ENCODE results near the gene MEIOB.
"Not testable (repeated sequence)": the region's sequence is repeated elsewhere in the genome, so short reads cannot be mapped to it uniquely, and the experiment has no call there.

MEIOB gene

DNA sequence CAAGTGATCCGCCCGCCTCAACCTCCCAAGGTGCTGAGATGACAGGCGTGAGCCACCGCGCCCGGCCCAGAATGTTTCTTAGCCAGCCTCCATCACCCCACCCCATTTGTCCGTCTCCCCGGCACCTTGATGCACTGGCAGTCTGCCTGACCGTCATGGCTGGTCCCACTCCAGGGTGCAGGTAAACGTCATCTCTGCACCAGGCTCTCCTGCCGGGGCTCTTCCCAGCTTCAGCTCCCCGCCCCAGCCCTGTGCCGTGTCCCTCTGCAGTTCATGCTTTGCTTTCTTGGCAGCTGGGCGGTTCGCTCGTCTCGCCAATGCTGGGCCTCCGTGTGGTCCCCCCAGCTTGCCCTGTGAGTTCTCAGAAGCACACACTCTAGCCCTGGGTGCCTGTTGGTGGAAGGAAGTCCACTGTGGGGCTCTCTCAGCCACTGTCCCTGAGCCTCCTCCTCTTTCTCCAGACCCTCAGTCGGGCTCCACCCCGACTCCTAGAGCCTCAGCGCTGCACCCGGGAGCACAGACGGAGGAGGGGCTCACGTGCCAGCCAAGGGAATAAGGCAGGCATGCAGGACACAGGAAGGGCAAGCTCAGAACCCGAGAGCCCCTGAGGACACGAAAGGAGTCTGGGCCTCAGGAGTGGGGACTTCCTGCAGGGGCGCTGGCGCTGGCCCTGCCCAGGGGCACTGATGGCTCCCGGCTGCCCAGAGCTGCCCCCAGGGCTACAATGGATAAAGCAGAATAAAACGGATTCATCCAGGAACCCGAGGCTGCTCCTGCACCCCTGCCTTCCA is 34.3 kb upstream of the MEIOB start:
- no peak for DNase-seq

DNA sequence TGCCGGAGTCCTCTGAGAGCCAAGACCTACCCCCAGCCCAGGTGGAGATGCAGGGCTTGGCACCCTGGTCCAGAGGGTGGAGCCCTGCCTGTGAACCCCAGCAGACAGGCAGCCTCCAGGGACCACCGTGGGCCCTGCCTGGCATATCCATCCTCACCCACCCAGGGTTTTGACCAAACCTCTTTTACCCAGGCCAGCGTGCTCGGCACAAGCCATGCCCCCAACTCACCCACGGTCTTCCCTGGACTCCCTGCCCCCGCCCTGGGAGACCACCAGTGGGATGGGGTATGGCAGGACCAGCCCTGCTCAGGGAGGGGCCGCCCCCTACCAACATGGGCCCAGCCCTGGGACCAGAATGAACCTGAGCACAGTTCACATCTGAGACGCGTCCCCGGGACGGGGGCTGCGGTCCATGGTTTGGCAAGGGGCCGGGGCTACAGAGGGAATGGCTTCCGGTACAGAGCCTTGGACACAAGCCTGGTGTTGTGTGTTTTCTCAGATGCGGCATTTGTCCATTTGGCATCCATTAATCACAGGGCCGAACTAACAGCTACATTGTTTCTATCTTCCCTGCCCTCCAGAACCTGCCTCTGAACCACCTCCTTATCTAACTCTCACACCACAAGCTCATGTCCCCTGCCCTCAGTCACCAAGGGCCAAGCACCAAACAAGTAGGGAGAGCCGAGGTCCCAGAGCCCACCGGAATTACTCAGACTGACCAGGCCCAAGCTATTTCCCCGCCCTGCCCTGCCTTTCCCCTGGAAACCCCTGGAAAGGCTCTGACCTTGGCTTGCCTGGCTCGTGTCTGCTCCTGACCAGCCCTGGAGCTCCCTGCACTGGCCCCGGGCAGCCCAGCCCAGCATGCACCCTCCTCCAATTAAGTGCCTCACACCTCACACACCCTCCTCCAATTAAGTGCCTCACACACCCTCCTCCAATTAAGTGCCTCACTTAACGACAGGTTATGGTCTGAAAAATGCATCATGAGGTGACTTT is 32.2 kb upstream of the MEIOB start:
- no peak for DNase-seq

DNA sequence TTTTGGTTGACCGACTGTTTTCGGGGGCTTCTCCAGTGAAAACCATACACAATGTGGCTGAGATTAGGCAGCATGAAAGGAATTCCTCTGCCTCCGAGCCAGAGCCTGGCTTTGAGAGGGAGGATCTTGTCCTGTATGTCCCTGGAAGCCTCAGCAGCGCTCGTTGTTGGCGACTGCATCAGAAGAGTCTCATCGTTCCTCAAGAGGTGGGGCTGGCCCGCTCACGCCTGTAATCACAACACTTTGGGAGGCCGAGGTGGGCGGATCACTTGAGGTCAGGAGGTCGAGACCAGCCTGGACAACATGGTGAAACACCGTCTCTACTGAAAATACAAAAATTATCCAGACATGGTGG is 31.2 kb upstream of the MEIOB start:
- no peak for DNase-seq

DNA sequence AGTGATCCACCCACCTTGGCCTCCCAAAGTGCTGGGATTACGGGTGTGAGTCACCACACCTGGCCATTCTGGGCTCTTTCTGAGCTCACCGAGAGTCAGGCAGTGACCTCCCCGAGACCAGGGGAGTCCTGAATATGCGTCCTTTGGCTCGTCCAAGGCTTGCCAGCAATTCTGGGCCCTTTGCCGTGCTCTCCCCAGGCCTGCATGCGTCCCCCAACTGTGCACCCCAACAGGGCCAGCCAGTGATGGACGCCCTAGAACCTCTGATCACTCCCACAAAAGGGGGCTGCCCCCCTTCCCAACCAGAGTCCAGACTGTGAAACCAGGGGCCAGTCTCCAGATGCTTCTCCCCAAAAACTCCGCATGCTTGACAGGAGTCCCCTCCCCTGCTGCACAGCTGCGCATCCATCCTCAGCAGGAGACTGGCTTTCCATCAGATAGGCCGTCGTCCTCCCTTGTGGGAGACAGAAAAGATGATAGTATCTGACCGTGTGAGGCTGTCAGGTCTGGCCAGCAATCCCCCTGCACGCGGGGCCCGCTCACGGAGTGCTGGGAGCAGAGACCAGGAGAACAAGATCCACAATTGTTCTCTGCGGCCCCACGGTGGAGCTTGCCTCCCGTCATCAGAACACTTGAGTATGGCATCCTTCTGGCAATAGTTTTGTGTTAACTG is 30.7 kb upstream of the MEIOB start:
- DNase-seq = no peak

DNA sequence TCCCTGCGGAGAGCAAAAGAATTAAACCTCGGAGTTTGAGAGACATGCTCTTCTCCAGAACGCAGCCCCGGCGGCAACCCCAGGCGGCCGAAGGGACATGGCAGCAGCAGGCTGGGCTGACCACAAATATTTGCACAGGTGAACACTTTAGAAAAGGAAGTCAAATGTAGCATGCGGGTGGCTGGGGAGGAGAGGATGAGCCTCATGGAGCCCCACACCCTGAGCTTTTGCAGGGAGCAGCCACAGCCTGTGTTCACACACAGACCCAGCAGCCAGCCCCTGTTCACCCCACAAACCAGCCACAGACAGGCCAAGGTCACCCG is 28.4 kb upstream of the MEIOB start:
- no peak for DNase-seq

DNA sequence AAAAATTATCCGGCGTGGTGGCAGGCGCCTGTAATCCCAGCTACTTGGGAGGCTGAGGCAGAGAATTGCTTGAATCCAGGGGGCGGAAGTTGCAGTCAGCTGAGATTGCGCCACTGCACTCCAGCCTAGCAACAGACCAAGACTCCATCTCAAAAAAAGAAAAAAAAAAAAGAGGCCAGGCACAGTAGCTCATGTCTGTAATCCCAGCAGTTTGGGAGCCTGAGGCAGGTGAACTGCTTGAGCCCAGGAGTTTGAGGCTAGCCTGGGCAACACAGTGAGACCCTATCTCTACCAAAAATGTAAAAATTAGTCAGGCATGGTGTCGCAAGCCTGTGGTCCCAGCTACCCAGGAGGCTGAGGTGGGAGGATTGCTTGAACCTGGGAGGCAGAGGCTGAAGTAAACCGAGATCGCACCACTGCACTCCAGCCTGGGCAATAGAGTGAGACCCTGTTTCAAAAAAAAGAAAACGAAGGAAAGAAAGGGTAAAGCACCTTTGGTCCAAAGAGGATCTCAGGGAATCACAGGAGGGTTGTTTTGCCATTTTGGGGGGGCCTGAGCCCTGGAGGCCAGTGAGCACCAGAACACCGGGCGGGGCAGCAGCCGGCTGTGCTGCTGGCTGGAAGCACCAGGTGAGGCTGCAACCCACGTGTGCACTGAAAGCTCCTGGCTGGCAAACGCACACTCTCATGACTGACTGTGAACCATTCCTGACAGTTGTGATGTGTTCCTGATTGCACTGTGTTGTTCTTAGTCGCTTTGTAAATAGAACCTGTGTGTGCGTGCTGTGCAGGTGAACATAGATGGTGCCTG is 27.9 kb upstream of the MEIOB start:
- DNase-seq = no peak

DNA sequence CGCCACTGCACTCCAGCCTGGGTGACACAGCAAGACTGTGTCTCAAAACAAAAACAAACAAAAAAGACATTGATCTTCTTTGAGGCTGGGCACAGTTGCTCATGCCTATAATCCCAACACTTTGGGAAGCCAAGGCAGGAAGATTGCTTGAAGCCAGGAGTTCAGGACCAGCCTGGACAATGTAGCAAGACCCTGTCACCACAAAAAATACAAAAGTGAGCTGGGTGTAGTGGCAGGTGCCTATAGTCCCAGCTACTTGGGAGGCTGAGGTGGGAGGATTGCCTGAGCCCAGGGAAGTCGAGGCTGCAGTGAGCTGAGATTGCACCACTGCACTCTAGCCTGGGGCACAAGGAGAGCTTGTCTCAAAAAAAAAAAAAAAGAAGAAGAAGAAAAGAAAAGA is 25.7 kb upstream of the MEIOB start:
- DNase-seq = not testable (repeated sequence)

DNA sequence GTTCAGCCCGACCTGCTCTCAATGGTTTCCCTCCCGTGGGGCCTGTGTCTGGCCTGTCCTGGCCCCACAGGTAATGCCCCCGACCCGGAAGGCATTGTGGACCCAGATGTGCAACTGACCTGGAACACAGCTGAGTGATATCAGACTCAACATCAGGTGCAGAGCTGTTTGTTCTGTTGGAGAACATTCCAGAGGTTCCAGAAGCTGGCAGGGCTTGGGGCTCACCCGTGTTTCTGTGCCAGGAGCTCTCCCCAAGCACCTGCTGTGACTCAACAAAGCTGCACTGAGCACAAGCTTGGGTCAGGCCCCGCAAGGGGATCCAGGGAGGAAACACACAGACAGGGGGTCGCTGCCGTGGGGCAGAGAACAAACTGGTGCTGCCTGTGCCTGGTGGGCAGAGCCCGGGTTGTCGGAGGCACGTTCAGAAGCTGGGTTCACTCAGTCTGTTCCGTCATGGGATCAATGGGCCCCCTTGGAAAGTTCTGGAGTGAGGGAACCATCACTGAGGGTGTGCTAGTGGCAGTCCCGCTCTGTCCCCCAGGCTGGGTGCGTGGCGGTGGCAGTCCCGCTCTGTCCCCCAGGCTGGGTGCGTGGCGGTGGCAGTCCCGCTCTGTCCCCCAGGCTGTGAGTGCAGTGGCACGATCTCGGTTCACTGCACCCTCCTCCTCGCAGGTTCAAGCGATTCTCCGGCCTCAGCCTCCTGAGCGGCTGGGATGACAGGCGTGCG is 24.1 kb upstream of the MEIOB start:
- no peak for DNase-seq

DNA sequence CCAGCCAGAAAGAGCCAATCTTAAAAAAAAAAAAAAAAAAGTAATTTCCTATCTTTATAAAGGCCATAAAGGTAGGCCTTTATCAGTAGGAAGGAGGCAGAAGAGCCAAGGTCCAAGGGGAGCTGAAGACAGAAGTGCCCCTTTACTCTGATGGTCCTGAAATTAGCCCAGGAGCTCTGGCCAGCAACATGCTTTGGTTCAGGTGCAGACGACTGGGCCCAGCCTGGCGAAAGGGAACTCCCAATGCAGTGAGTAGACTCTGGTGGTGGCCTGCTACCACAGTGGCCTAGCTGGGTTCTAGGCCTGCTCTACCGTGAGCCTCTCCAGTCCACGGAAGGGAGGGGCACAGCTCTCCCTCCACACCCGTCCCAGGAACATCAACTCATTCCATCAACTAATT is 23.1 kb upstream of the MEIOB start:
- no peak for DNase-seq

DNA sequence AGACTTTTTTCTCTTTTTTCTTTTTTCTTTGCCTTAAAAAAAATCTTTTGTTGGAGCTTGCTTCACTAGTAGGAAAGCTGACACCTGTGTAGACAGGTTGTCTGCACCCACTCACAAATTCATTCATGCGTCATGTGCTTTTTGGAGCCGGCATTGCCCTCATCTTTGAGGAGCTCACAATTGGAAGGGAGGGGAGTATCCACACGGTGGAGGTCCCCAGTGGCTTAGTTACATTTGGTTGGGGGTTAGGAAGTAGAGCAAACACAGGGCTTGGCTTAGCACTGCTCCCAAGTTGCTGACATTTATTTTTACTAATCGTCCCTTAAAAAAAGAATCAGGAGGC is 18.7 kb upstream of the MEIOB start:
- DNase-seq = no peak

DNA sequence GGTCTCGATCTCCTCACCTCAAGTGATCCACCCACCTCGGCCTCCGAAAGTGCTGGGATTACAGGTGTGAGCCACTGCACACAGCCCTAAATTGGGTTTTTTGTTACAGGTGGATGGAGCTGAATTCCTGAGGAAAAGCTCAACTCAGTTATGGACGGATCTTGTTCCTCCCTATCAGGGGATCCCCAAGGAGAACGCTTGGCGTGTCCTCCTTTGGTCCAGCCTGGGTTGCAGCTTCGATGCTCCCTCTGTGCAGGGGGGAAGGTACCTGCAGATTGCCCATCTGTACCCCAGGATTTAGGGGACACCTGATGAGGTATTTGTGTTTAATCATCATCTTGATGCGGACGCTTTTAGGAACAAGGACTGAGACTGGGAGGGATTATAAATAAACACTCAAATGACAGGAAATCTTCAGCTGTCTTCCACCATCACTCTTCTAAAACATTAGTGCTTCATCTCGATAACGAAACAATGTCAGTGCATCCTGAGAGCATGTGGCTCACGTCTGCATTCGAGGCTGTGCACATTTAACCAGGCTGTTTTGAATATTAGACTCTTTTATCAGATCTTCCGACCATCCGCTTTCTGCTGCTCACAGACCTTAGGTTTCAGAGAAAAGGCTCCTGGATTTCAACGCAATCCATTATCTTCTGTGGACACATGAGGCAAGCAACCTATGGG is 18.2 kb upstream of the MEIOB start:
- no peak for DNase-seq

DNA sequence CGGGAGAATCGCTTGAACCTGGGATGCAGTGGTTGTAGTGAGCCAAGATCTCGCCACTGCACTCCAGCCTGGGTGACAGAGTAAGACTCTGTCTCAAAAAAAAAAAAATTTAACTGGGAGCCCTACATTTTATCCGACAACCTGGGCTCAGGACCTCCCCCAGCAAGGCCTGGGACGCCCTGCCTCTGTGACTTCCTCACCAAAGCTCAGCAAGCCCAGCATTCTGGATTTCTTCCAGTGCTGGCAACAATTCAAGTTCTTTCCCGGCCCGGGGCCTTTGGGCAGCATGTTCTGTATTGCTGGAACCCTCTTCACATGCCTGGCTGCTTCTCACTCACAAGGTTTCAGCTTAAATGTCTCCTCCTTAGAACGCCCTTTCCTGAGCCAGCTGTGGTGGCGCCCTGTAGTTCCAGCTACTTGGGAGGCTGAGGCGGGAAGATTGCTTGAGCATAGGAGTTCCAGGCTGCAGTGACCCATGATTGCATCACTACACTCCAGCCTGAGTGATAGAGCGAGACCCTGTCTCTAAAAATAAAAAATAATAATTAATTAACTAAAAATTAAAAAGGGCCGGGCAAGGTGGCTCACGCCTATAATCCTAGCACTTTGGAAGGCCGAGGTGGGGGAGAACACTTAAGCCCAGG is 15.9 kb upstream of the MEIOB start:
- no peak for DNase-seq

DNA sequence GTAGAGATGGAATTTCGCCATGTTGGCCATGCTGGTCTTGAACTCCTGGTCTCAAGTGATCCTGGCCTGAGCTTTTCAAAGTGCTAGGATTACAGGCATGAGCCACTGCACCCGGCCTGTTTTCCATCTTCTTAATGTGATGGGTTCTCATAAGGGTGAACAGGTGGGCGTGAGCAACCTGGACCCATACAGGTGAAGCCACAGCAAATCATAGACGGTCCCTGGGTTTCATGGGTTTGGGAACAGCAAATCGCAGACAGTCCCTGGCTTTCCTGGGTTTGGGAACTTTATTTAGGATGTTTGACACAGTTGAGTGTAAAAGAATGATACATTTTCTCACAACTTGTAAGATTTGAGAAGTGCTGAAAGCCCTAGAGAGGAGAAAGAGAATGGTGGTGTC is 12.9 kb upstream of the MEIOB start:
- no peak for DNase-seq

DNA sequence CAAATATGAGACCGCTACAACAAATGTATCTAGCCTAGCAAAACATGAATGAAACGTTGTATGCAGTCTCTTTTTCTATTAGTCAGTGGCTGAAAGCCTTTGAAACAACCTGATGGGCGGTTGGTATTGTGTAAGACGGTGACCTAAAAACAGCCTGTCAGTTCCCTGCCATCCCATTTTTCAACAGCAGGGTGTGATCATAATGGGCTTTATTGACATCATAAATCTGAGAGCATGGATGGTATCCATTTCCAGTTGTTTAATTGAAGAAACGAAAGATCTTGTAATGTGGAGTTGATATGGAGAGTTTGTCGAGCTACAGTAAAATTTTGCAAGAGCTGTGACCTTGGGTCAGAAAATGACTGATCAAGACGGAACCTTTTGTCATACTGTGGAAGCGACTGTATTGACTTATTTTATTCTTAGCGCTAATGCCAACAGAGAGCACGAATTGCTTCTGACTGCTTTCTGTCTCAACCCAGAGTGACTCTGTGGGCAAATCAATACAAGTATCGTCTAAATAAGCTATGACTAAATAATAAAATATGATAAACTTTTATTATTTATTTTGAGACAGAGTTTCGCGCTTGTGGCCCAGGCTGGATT is 12.3 kb upstream of the MEIOB start:
- peak; percentile 37 for DNase-seq

DNA sequence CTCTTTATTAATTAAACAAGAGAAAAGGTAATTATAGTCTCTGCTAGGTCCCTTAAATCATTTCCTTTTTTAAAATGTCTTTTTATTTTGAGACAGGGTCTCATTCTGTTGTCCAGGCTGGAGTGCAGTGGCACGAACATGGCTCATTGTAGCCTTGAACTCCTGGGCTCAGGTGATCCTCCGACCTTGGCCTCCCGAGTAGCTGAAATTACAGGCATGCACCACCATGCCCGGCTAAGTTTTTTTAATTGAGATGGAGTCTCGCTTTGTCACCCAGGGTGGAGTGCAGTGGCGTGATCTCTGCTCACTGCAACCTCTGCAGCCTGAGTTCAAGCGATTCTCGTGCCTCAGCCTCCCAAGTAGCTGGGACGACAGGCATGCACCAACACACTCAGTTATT is 9.2 kb upstream of the MEIOB start:
- not testable (repeated sequence) for DNase-seq

DNA sequence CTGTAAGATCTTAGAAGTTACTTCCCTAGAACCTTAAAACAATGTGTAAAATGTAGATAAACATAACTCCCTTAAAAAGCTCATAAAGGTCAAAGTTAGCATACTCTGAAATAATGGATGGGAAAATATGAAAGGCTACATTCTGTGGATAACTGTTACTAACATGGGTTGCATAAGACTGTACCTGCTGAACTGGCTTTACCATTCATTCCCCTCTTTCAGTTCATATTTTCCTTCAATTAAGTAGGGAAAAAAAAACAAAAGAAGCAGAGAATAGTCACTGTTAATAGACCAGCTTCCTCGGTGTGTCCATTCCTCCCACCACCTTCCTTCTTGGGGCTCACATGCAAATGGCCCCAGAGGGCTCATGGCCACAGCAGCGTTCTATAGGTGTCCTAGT is 7.5 kb upstream of the MEIOB start:
- DNase-seq = no peak

DNA sequence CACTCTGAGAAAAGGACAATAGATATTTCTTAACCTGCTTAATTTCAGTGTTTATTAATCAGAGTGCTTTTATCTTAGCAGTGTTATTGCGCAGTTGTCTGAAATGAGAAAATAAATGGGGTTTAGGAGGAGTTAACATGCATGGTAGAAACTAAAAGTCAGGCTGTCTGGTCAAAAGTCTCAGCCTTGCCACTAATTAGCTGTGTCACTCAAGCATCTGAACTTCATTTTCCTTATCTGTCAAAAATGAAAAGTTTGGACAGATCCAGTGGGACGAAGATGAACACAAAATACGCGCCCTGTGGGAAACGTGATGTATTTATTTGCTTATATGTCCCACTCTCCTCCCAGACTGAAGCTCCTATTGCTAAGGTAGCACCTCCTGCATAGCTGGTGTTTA is 6.3 kb upstream of the MEIOB start:
- no peak for DNase-seq

DNA sequence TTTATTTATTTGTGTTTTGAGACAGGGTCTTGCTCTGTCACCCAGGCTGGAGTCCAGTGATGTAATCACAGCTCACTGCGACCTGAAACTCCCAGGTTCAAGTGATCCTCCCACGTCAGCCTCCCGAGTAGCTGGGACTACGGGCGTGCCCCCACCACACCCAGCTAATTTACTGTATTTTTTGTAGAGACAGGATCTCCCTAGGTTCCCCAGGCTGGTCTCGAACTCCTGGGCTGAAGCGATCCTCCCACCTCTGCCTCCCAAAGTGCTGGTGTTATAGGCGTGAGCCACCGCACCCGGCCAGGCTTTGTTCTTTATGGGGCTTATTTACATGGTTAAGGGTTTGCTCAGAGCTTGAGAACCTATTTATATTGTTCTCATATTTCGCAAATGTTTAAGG is 5.8 kb upstream of the MEIOB start:
- DNase-seq = no peak

DNA sequence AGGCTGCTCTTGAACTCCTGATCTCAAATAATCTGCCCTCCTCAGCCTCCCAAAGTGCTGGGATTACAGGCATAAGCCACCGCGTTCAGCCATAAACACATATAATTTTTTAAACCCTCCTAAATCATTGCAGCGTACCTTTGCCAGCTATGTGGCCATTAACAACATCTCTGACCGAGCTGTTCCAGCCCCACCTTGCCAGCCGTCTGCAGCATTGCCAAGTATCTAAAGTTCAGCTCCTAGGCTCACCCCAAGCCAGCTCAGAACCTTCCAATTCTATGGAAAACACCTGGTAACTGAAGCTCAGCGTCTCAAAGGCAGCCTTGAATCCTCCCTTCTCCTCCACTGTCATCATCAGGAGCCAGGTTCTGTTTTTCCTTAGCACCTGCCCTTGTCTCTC is 5.1 kb upstream of the MEIOB start:
- no peak for DNase-seq

DNA sequence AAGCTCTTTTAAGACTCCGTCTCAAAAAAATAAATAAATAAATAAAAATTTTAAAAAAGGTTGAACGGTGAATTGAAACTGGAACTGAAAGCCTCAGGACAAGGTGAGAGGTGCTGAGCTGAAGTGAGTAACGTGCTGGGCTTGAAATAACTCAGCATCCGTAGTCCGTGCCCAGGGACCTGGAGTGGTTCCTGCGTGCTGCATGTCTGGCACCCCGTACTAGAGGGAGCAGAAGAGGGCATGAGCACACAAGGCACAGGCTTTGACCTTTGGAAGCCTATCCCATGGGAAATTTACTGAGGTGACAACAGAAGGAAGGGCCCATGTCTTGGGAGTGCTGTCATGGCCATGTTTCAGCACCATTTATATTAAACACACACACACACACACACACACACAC is 4.5 kb upstream of the MEIOB start:
- DNase-seq = no peak

DNA sequence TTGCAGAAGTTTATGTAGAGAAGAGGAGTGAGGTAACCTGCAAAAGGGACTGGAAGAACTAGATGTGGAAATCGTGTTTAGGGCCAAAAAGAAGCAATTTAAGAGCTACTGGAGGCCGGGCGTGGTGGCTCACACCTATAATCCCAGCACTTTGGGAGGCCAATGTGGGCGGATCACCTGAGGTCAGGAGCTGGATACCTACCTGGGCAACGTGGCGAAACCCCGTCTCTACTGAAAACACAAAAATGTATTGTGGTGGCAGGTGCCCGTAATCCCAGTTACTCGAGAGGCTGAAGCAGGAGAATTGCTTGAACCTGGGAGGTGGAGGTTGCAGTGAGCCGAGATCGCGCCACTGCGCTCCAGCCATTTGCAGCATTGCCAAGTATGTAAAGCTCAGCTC is 4.1 kb upstream of the MEIOB start:
- not testable (repeated sequence) for DNase-seq
